Coronary artery (tissue), 2 donors: ENCODE data around the gene PTPRN.

Experiments
- DNase-seq: peaks from one replicate; pipeline ENCODE4 v3.0.0-alpha.2; 2017; ENCODE audit warnings: low spot score
- H3K27ac ChIP-seq, 2 donors: fragments of 200-600 bp; sonication (generic); one replicate each; pipeline ENCODE4 v1.5.1; 2016 to 2019
- H3K4me3 ChIP-seq: fragments of 200-600 bp; sonication (generic); 2 replicates; pipeline ENCODE4 v1.5.1; 2016; ENCODE audit warnings: mild to moderate bottlenecking, moderate library complexity
- TF ChIP-seq, protein P1 (sequence below): fragments of 200-600 bp; sonication (generic); IDR thresholded peaks from one replicate; pipeline ENCODE4 v1.5.1; 2019; ENCODE audit warnings: antibody characterized with exemption

PTPRN gene

GRCh38 chr2:219249203-219249980 lies 59.8 kb downstream of the PTPRN start:
- Histone ChIP-seq H3K27ac (peak overlapping the region; percentile 84 to 92), H3K4me3 (peak overlapping the region; percentile 34)
- TF ChIP-seq, protein P1, sequence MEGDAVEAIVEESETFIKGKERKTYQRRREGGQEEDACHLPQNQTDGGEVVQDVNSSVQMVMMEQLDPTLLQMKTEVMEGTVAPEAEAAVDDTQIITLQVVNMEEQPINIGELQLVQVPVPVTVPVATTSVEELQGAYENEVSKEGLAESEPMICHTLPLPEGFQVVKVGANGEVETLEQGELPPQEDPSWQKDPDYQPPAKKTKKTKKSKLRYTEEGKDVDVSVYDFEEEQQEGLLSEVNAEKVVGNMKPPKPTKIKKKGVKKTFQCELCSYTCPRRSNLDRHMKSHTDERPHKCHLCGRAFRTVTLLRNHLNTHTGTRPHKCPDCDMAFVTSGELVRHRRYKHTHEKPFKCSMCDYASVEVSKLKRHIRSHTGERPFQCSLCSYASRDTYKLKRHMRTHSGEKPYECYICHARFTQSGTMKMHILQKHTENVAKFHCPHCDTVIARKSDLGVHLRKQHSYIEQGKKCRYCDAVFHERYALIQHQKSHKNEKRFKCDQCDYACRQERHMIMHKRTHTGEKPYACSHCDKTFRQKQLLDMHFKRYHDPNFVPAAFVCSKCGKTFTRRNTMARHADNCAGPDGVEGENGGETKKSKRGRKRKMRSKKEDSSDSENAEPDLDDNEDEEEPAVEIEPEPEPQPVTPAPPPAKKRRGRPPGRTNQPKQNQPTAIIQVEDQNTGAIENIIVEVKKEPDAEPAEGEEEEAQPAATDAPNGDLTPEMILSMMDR = no peak
- peak; percentile 83 for DNase-seq

GRCh38 chr2:219248845-219249202 lies 60.4 kb downstream of the PTPRN start:
- no peak for DNase-seq
- Histone ChIP-seq H3K27ac (peak overlapping the region; percentile 84 to 92), H3K4me3 (peak overlapping the region; percentile 34)
- TF ChIP-seq, protein P1 = no peak

- Histone ChIP-seq H3K4me3 (no peak overlapping the region), H3K27ac (peak overlapping the region in 1 of 2 donors; percentile 92)
- no peak for DNase-seq
- TF ChIP-seq, protein P1 = no peak
These were observed 61.2 kb downstream of the PTPRN start for GRCh38 chr2:219247678-219248642.

DNA sequence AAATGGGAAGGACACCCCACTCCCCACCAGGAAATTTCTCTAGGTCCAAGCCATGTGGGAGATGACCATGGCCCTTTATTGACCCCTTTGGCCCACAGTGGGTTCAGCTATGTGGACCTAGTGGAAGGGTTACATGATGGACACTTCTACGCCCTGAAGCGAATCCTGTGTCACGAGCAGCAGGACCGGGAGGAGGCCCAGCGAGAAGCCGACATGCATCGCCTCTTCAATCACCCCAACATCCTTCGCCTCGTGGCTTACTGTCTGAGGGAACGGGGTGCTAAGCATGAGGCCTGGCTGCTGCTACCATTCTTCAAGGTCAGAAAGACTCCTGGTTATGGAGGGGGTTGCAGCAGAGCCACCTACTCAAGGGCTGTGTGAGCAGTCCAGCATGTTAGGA lies 62.6 kb downstream of the PTPRN start:
- TF ChIP-seq, protein P1 = no peak
- DNase-seq = no peak
- H3K27ac ChIP-seq = peak overlapping the region in 1 of 2 donors; percentile 97
- no peak overlapping the region for H3K4me3 ChIP-seq

- TF ChIP-seq, protein P1 = no peak
- Histone ChIP-seq H3K27ac (peak overlapping the region; percentile 95 to 97), H3K4me3 (peak overlapping the region; percentile 92)
- DNase-seq = no peak
These were observed 63.3 kb downstream of the PTPRN start for GRCh38 chr2:219245899-219246230.

DNA sequence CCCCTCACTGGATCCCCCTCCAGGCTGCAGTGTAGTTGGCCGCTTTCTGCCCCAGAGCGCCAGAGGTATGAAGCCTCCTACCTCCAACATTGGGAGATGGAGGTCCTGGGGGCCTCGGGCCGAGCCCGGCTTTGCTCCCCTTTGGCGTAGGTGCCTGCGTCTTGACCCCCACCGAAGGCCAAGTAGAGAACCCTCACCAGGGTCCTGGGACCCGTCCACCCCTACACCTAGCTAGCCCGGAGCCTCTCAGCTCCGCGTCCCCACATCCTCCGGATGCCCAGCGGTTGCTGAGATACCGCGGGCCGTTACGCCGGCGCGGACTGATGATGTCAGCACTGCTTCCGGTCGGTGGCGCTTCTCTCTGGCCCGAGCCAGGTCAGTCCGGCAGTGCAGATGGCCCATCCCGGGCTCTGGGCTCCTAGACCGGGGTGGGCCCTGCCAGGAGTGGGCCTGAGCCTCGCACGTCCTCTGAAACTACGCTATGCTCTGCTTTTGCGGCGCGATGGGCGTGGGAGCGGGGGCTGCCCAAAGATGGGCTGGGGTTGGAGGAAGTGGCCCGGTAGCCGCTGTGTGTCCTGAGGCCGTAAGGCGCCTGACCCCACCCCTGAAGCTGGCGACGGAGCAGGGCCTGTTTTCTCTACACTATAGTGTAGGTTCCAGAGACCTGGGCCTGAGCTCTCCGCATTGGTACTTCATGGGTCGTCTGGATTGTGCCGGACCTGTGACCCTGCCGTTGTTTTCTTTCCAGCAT lies 63.9 kb downstream of the PTPRN start, which contains the start of the genes GLB1L and STK16:
Gene GLB1L, minus strand, starts transcription at position 297 of the 751 bp plus-strand sequence. CDS start 1,871 bp downstream, outside the sequence.
Gene STK16, plus strand, starts transcription at position 332 of the 751 bp plus-strand sequence. CDS start 521 bp downstream, outside the sequence.
- TF ChIP-seq, protein P1 = no peak
- peak within 1 kb of the TSS; percentile 92 for H3K4me3 ChIP-seq
- peak within 1 kb of the TSS; percentile 95 to 97 for H3K27ac ChIP-seq
- DNase-seq = peak; percentile 95
